H9 (cell line): ENCODE data around the gene SRC. TPM values are rescaled to one million over a fixed set of nuclear protein-coding genes. Genes with fewer than 3 reads are reported as not detected.

Source experiments
- DNase-seq: peaks from one replicate; pipeline ENCODE4 v3.0.0-alpha.2; 2017
- H2AFZ ChIP-seq: one replicate; pipeline ENCODE4 v1.6.1; 2013; ENCODE audit warnings: mild to moderate bottlenecking, low read length, control low read depth, moderate library complexity
- H2AK5ac ChIP-seq: 2 replicates; pipeline ENCODE4 v1.6.1; 2013; ENCODE audit warnings: low read length, control low read depth, mixed read lengths; ENCODE audit not compliant: insufficient read length
- H2BK120ac ChIP-seq: one replicate; pipeline ENCODE4 v1.6.1; 2013; ENCODE audit warnings: low read depth, mild to moderate bottlenecking, low read length, control low read depth, inconsistent platforms; ENCODE audit not compliant: poor library complexity, severe bottlenecking
- H2BK12ac ChIP-seq: 2 replicates; pipeline ENCODE4 v1.6.1; 2013; ENCODE audit warnings: low read length, control low read depth, mixed read lengths, low read depth; ENCODE audit not compliant: insufficient read length
- H2BK15ac ChIP-seq: 2 replicates; pipeline ENCODE4 v1.6.1; 2013; ENCODE audit warnings: low read depth, low read length, control low read depth
- H2BK20ac ChIP-seq: one replicate; pipeline ENCODE4 v1.6.1; 2013; ENCODE audit warnings: low read depth, mild to moderate bottlenecking, low read length, control low read depth, inconsistent platforms; ENCODE audit not compliant: poor library complexity, severe bottlenecking
- H2BK5ac ChIP-seq: 2 replicates; pipeline ENCODE4 v1.6.1; 2013; ENCODE audit warnings: low read length, control low read depth, mixed read lengths; ENCODE audit not compliant: insufficient read length
- H3K14ac ChIP-seq: 2 replicates; pipeline ENCODE4 v1.6.1; 2013; ENCODE audit warnings: low read length, control low read depth; ENCODE audit not compliant: insufficient read depth
- H3K18ac ChIP-seq: 2 replicates; pipeline ENCODE4 v1.6.1; 2013; ENCODE audit warnings: low read depth, mild to moderate bottlenecking, mixed read lengths, low read length, control low read depth; ENCODE audit not compliant: insufficient read length
- H3K23ac ChIP-seq: 2 replicates; pipeline ENCODE4 v1.6.1; 2013; ENCODE audit warnings: low read length, control low read depth, mixed read lengths, low read depth; ENCODE audit not compliant: insufficient read length
- H3K23me2 ChIP-seq: 2 replicates; pipeline ENCODE4 v1.6.1; 2013; ENCODE audit warnings: low read depth, mild to moderate bottlenecking, mixed read lengths, low read length, control low read depth; ENCODE audit not compliant: insufficient read length, poor library complexity, severe bottlenecking
- H3K27ac ChIP-seq: 2 replicates; pipeline ENCODE4 v1.5.1; 2013; ENCODE audit warnings: low read length, control low read depth, mixed read lengths, low read depth; ENCODE audit not compliant: insufficient read length
- H3K27me3 ChIP-seq: 2 replicates; pipeline ENCODE4 v1.6.1; 2013; ENCODE audit warnings: low read length, control low read depth, inconsistent platforms; ENCODE audit not compliant: insufficient read depth
- H3K4ac ChIP-seq: 2 replicates; pipeline ENCODE4 v1.6.1; 2013; ENCODE audit warnings: low read depth, mild to moderate bottlenecking, control low read depth, inconsistent platforms, low read length, moderate library complexity
- H3K4me1 ChIP-seq: 2 replicates; pipeline ENCODE4 v1.6.1; 2013; ENCODE audit warnings: low read length, control low read depth, inconsistent platforms; ENCODE audit not compliant: insufficient read depth
- H3K4me2 ChIP-seq: 2 replicates; pipeline ENCODE4 v1.6.1; 2013; ENCODE audit warnings: low read length, control low read depth, mixed read lengths; ENCODE audit not compliant: insufficient read length, insufficient read depth
- H3K56ac ChIP-seq: 2 replicates; pipeline ENCODE4 v1.6.1; 2013; ENCODE audit warnings: low read depth, mild to moderate bottlenecking, mixed read lengths, low read length, control low read depth; ENCODE audit not compliant: insufficient read length
- H3K79me1 ChIP-seq: 2 replicates; pipeline ENCODE4 v1.6.1; 2013; ENCODE audit warnings: low read depth, mild to moderate bottlenecking, moderate library complexity, low read length, control low read depth, inconsistent platforms; ENCODE audit not compliant: insufficient read depth, poor library complexity, severe bottlenecking
- H3K79me2 ChIP-seq: 2 replicates; pipeline ENCODE4 v1.6.1; 2013; ENCODE audit warnings: low read length, control low read depth, inconsistent platforms; ENCODE audit not compliant: insufficient read depth
- H3K9ac ChIP-seq: 2 replicates; pipeline ENCODE4 v1.6.1; 2013; ENCODE audit warnings: low read length, control low read depth, mixed read lengths; ENCODE audit not compliant: insufficient read length; ENCODE audit errors: extremely low read depth
- H3K9me3 ChIP-seq: one replicate; pipeline ENCODE4 v1.6.1; 2013; ENCODE audit warnings: low read depth, low read length, inconsistent platforms; ENCODE audit not compliant: control insufficient read depth
- H3T11ph ChIP-seq: one replicate; pipeline ENCODE4 v1.6.1; 2013; ENCODE audit warnings: mild to moderate bottlenecking, low read length, control low read depth, inconsistent platforms
- H4K20me1 ChIP-seq: one replicate; pipeline ENCODE4 v1.6.1; 2013; ENCODE audit not compliant: control insufficient read depth, insufficient read length, insufficient read depth
- H4K5ac ChIP-seq: 2 replicates; pipeline ENCODE4 v1.6.1; 2013; ENCODE audit warnings: low read depth, mild to moderate bottlenecking, mixed read lengths, low read length, control low read depth; ENCODE audit not compliant: insufficient read length
- H4K8ac ChIP-seq: replicated peaks from 2 replicates; pipeline ENCODE4 v1.6.1; 2013; ENCODE audit warnings: low read length, control low read depth, mixed read lengths, low read depth; ENCODE audit not compliant: insufficient read length
- H4K91ac ChIP-seq: 2 replicates; pipeline ENCODE4 v1.6.1; 2013; ENCODE audit warnings: low read depth, mild to moderate bottlenecking, moderate library complexity, mixed read lengths, low read length, control low read depth; ENCODE audit not compliant: insufficient read length
- H3K27ac Mint-ChIP-seq, 3 experiments: 2 replicates in 2 of 3; 3 replicates in 1 of 3; pipeline ENCODE4 v1.8.0; 2020 to 2021; ENCODE audit warnings: mixed read lengths in 3 of 3, mild to moderate bottlenecking in 1 of 3, moderate library complexity in 1 of 3
- H3K27me3 Mint-ChIP-seq: 2 replicates; pipeline ENCODE4 v1.8.0; 2021; ENCODE audit warnings: low read depth, mild to moderate bottlenecking, moderate library complexity, mixed read lengths
- H3K36me3 Mint-ChIP-seq, 3 experiments: 2 replicates in 2 of 3; 3 replicates in 1 of 3; pipeline ENCODE4 v1.8.0; 2020 to 2021; ENCODE audit warnings: low read depth in 3 of 3, mixed read lengths in 3 of 3; ENCODE audit not compliant: insufficient read depth in 1 of 3
- H3K4me1 Mint-ChIP-seq, 2 experiments: 2 replicates each; pipeline ENCODE4 v1.8.0; 2020; ENCODE audit warnings: mixed read lengths in 2 of 2
- H3K4me3 Mint-ChIP-seq, 2 experiments: 2 replicates in 1 of 2; 3 replicates in 1 of 2; pipeline ENCODE4 v1.8.0; 2020 to 2021; ENCODE audit warnings: mild to moderate bottlenecking in 2 of 2, mixed read lengths in 2 of 2, moderate library complexity in 1 of 2
- H3K9me3 Mint-ChIP-seq, 2 experiments: 2 replicates in 1 of 2; 3 replicates in 1 of 2; pipeline ENCODE4 v1.8.0; 2020; ENCODE audit warnings: mild to moderate bottlenecking in 2 of 2, mixed read lengths in 2 of 2, moderate library complexity in 1 of 2
- CTCF ChIP-seq: fragments of 200-600 bp; sonication (generic); conservative IDR thresholded peaks from 3 replicates; pipeline ENCODE4 v1.8.0; 2021; ENCODE audit warnings: antibody characterized with exemption, mild to moderate bottlenecking
- WGBS: extraction: QIAGEN DNeasy Blood & Tissue Kit; methylation state at CpG from one replicate; pipeline ENCODE4 v1.1.7; 2013; ENCODE audit warnings: missing lambda C conversion rate, low lambda C conversion rate, mixed read lengths; ENCODE audit not compliant: insufficient read length; ENCODE audit errors: extremely low coverage; 5-methylcytosine and 5-hydroxymethylcytosine counted together
- total RNA-seq: library from RNA; stranded (reverse); gene quantifications from 2 replicates; pipeline ENCODE4 v1.2.1, GENCODE V29; 2021

Gene SRC
- total RNA-seq, 1 experiment from 2014 or later, result 44.5 TPM

- H2BK15ac ChIP-seq, result no peak overlapping the region
- Mint-ChIP-seq H3K36me3 (peaks cover 0 to 5% (median 4%) of the 10 kb centered on the region in 3 experiments; a peak in 3 of 7 replicates), H3K27ac (no peak overlapping the region; a peak in 1 of 7 replicates), H3K4me1 (peaks cover 23 to 25% of the 10 kb centered on the region in 2 experiments), H3K4me3 (no peak overlapping the region), H3K9me3 (no peaks in the 10 kb centered on the region; a peak in 1 of 5 replicates), H3K27me3 (no peaks in the 10 kb centered on the region)
- H3K4ac ChIP-seq, result no peak overlapping the region
- no peak overlapping the region for H4K8ac ChIP-seq
- TF ChIP-seq CTCF, result no peak
- no peak overlapping the region for H4K91ac ChIP-seq
- no peaks in the 10 kb centered on the region for H4K20me1 ChIP-seq
- H2BK12ac ChIP-seq, result no peak overlapping the region
- H3K79me2 ChIP-seq, result no peaks in the 10 kb centered on the region
- H3T11ph ChIP-seq, result no peak overlapping the region
- H3K79me1 ChIP-seq, result no peaks in the 10 kb centered on the region
- no peak overlapping the region for H4K5ac ChIP-seq
- no peak for DNase-seq
- H3K27me3 ChIP-seq, result no peaks in the 10 kb centered on the region
- H3K23ac ChIP-seq, result no peak overlapping the region
- no peak overlapping the region for H3K18ac ChIP-seq
- H2AK5ac ChIP-seq, result no peak overlapping the region
- no peak overlapping the region for H3K9ac ChIP-seq
- no peak overlapping the region for H3K4me2 ChIP-seq
- H3K9me3 ChIP-seq, result no peaks in the 10 kb centered on the region
- H3K4me1 ChIP-seq, result no peaks in the 10 kb centered on the region
- H3K14ac ChIP-seq, result no peak overlapping the region
- H3K56ac ChIP-seq, result no peak overlapping the region
- H2AFZ ChIP-seq, result no peak overlapping the region
- H2BK5ac ChIP-seq, result no peak overlapping the region
- no peak overlapping the region for H2BK20ac ChIP-seq
- peaks cover 4% of the 10 kb centered on the region for H3K23me2 ChIP-seq
- no peak overlapping the region for H3K27ac ChIP-seq
- no peak overlapping the region for H2BK120ac ChIP-seq
- no CpG with 5 or more reads among the region's 12 CpGs for WGBS
Measured at GRCh38 chr20:37343212-37343993, 2.5 kb upstream of the SRC start.
